Lower leg skin (tissue), 3 donors: ENCODE results near the gene MEI1.

Experiments
- POLR2A ChIP-seq, 2 donors: fragments of 450-650 bp; IDR thresholded peaks; one replicate each; pipeline ENCODE4 v1.6.1; 2016 to 2017; ENCODE audit warnings: antibody characterized with exemption in 2 of 2, mild to moderate bottlenecking in 1 of 2, moderate library complexity in 1 of 2
- TF ChIP-seq, protein P1 (sequence below), 3 donors: fragments of 450-650 bp; IDR thresholded peaks; one replicate each; pipeline ENCODE4 v1.5.1; 2016; ENCODE audit warnings: antibody characterized with exemption in 3 of 3, mild to moderate bottlenecking in 3 of 3, moderate library complexity in 2 of 3

DNA sequence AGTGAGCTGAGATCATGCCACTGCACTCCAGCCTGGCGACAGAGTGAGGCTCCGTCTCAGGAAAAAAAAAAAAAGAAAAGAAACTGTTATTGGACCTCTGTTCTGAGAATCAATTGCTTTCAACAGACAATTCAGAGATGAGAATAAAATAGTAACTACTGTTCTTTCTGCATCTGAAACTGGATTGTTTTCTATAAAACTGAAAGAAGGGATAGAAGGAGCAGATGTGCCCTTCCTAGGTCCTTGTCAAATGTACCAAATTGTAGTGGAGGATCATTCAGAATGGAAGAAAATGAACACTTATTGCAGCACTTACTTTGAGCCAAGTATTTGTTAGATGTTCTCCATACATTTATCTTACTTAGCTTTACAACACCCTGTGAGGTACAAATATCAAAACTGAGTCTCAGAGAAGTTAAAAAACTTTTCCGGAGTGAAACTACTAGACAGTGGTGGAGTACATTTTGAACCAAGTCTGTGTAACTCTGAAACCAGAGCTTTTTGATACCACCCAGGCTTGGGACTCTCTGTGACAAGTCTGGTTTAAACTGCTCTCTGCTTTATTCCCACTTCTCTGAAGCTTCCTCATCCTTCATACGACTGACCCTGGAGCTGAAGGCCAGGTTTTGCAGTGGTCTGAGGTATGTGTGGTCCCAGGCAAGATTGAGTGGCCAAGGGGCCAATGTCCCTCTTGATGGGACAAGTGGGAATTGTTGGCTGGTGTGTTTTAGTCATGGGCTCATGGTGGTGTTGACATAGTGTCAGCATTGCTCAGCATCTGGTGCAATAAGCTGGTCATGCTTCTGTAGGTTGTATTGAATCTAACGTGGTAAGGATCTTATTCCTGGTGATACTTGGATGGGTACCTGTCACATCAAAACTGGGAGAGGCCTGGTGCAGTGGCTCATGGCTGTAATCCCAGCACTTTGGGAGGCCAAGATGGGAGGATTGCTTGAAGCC, 53.0 kb downstream of the MEI1 start:
- TF ChIP-seq POLR2A (IDR thresholded peaks at IDR 0.05), result no peak
- TF ChIP-seq, protein P1, sequence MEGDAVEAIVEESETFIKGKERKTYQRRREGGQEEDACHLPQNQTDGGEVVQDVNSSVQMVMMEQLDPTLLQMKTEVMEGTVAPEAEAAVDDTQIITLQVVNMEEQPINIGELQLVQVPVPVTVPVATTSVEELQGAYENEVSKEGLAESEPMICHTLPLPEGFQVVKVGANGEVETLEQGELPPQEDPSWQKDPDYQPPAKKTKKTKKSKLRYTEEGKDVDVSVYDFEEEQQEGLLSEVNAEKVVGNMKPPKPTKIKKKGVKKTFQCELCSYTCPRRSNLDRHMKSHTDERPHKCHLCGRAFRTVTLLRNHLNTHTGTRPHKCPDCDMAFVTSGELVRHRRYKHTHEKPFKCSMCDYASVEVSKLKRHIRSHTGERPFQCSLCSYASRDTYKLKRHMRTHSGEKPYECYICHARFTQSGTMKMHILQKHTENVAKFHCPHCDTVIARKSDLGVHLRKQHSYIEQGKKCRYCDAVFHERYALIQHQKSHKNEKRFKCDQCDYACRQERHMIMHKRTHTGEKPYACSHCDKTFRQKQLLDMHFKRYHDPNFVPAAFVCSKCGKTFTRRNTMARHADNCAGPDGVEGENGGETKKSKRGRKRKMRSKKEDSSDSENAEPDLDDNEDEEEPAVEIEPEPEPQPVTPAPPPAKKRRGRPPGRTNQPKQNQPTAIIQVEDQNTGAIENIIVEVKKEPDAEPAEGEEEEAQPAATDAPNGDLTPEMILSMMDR (IDR thresholded peaks at IDR 0.05), result no peak
